HL-60/S4 treated with phorbol 12-myristate 13-acetate at 8.2 ng/mL for 4 days and 3 days (cell line): ENCODE data around the gene CD200R1L.

ENCODE experiments used
- in situ Hi-C: fragments of 300-500 bp; cut with MboI; formaldehyde crosslinking; loops from 2 replicates; pipeline ENCODE4 v1.15.0; 2022; ENCODE audit warnings: low sequenced_read_pairs

Gene CD200R1L

DNA sequence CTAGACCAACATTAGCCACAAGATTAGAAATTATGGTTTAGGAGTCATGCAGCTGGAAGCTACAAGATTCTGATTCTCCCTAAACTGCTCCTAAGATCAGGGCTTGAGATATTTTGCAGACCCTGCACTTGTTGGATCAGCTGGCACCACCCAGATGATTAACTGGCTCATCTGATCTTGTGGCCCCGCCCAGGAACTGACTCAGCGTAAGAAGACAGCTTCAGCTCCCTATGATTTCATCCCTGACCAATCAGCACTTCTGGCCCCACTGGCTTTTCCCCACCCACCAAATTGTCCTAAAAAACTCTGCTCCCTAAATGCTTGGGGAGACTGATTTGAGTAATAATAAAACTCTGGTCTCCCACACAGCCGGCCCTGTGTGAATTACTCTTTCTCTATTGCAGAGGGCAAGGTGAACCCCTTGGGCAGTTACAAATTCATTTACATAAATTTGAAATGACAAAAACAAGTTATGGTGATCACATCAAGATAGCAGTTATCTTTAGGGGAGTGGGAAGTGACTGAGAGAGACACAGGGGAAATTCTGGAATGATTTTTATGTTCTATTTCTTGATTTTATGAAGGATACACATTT, 76.5 kb downstream of the CD200R1L start:
- in situ Hi-C loops, result loop anchor here (25.0 kb wide), 1 partner anchor 217 kb away; the partner anchor contains the start of genes CD200R1 and GTPBP8

GRCh38 chr3:112769286-112769978, 77.2 kb downstream of the CD200R1L start:
- in situ Hi-C loops, result loop anchor here (25.0 kb wide), 1 partner anchor 218 kb away; the partner anchor contains the start of genes CD200R1 and GTPBP8

- in situ Hi-C loops, result loop anchor here (25.0 kb wide), 1 partner anchor 220 kb away; the partner anchor contains the start of genes CD200R1 and GTPBP8
Observed at GRCh38 chr3:112767777-112768176, 78.9 kb downstream of the CD200R1L start.

GRCh38 chr3:112767177-112767576, 79.5 kb downstream of the CD200R1L start:
- in situ Hi-C loops, result loop anchor here (25.0 kb wide), 1 partner anchor 220 kb away; the partner anchor contains the start of genes CD200R1 and GTPBP8
